Measurements from ENCODE around the gene PLPP4.

DNA sequence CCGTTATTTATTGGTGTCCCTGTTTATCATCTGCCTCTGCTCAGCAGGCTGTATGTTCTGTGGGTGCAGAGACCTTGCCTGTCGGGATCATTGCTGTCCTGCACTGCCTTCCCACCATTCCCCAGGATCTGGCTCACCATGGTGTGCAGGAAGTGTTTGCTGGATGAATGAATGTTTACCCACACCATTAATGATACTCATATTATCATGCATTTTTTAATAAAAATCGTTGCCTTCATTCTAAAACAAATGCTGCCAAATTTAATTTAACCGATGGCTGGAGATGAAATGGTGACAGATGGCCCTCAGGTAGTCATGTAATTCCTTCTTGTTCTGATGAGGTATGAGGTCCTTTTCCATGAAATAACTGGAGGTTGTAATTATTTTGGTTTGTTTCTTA, 22.5 kb downstream of the PLPP4 start:
- TF ChIP-seq, protein P1, sequence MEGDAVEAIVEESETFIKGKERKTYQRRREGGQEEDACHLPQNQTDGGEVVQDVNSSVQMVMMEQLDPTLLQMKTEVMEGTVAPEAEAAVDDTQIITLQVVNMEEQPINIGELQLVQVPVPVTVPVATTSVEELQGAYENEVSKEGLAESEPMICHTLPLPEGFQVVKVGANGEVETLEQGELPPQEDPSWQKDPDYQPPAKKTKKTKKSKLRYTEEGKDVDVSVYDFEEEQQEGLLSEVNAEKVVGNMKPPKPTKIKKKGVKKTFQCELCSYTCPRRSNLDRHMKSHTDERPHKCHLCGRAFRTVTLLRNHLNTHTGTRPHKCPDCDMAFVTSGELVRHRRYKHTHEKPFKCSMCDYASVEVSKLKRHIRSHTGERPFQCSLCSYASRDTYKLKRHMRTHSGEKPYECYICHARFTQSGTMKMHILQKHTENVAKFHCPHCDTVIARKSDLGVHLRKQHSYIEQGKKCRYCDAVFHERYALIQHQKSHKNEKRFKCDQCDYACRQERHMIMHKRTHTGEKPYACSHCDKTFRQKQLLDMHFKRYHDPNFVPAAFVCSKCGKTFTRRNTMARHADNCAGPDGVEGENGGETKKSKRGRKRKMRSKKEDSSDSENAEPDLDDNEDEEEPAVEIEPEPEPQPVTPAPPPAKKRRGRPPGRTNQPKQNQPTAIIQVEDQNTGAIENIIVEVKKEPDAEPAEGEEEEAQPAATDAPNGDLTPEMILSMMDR (IDR thresholded peaks at IDR 0.05; ENCODE audit: low read depth, low read length) = no peak
- no peak for TF ChIP-seq POLR2A (IDR thresholded peaks at IDR 0.05; ENCODE audit: extremely low read depth, insufficient read length)
- TF ChIP-seq, protein P2, sequence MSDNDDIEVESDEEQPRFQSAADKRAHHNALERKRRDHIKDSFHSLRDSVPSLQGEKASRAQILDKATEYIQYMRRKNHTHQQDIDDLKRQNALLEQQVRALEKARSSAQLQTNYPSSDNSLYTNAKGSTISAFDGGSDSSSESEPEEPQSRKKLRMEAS (IDR thresholded peaks at IDR 0.05; ENCODE audit: low read depth, low read length) = no peak

Data from NB4 (cell line).